HPDE6-E6E7 (cell line): ENCODE measurements around the gene UIMC1.
"Not testable (repeated sequence)": the region's sequence is repeated elsewhere in the genome, so short reads cannot be mapped to it uniquely, and the experiment has no call there.

Source experiments
- DNase-seq: peaks from one replicate; pipeline ENCODE4 v3.0.0; 2011; ENCODE audit warnings: missing footprints; ENCODE audit errors: extremely low spot score

UIMC1 gene

GRCh38 chr5:177006265-177006972, at the start of gene UIMC1:
TSS of gene UIMC1 (minus strand) at chr5:177006779. CDS start at chr5:176982615, 24,164 bp downstream.
- DNase-seq, result peak; percentile 82

GRCh38 chr5:177049285-177049684, 42.7 kb upstream of the UIMC1 start:
- no peak for DNase-seq

GRCh38 chr5:177048531-177048930, 42.0 kb upstream of the UIMC1 start:
- DNase-seq, result not testable (repeated sequence)

GRCh38 chr5:177045631-177046030, 39.1 kb upstream of the UIMC1 start:
- DNase-seq, result no peak

- no peak for DNase-seq
Measured at GRCh38 chr5:177044641-177045040, 38.1 kb upstream of the UIMC1 start.

GRCh38 chr5:177043958-177044357, 37.4 kb upstream of the UIMC1 start:
- no peak for DNase-seq

GRCh38 chr5:177043114-177043513, 36.5 kb upstream of the UIMC1 start:
- DNase-seq, result no peak

- DNase-seq, result no peak
Measured at GRCh38 chr5:177041936-177042335, 35.4 kb upstream of the UIMC1 start.

- DNase-seq, result no peak
Measured at GRCh38 chr5:177040814-177041420, 34.3 kb upstream of the UIMC1 start.

- DNase-seq, result no peak
Measured at GRCh38 chr5:177036921-177037320, 30.3 kb upstream of the UIMC1 start.

- DNase-seq, result no peak
Measured at GRCh38 chr5:177036443-177036842, 29.9 kb upstream of the UIMC1 start.

- DNase-seq, result no peak
Measured at GRCh38 chr5:177035976-177036375, 29.4 kb upstream of the UIMC1 start.

GRCh38 chr5:177029498-177029897, 22.9 kb upstream of the UIMC1 start:
- no peak for DNase-seq

GRCh38 chr5:177027665-177028064, 21.1 kb upstream of the UIMC1 start:
- DNase-seq, result no peak

- DNase-seq, result no peak
Measured at GRCh38 chr5:177025101-177025601, 18.6 kb upstream of the UIMC1 start.

GRCh38 chr5:177024559-177024958, 18.0 kb upstream of the UIMC1 start:
- no peak for DNase-seq

- DNase-seq, result peak; percentile 11
Measured at GRCh38 chr5:177023303-177023664, 16.7 kb upstream of the UIMC1 start.

GRCh38 chr5:177022386-177023302, 16.1 kb upstream of the UIMC1 start, which contains the start of gene ZNF346:
TSS of gene ZNF346 (plus strand) at chr5:177022696. CDS start at chr5:177022739, 43 bp downstream.
- peak; percentile 99 for DNase-seq

GRCh38 chr5:177020033-177020432, 13.5 kb upstream of the UIMC1 start:
- no peak for DNase-seq

GRCh38 chr5:177018341-177018740, 11.8 kb upstream of the UIMC1 start:
- DNase-seq, result no peak

- DNase-seq, result no peak
Measured at GRCh38 chr5:177015156-177015555, 8.6 kb upstream of the UIMC1 start.

GRCh38 chr5:177010153-177010552, 3.6 kb upstream of the UIMC1 start:
- no peak for DNase-seq
